M059J (cell line): ENCODE results near the gene FAM50A. TPM values are rescaled to one million over a fixed set of nuclear protein-coding genes. Genes with fewer than 3 reads are reported as not detected.
A peak's percentile ranks its signal among the peaks of the same experiment; 100 is the strongest.
"Not testable (repeated sequence)": the region's sequence is repeated elsewhere in the genome, so short reads cannot be mapped to it uniquely, and the experiment has no call there.

Experiments used
- DNase-seq: peaks from one replicate; pipeline ENCODE4 v3.0.0-alpha.2; 2012; ENCODE audit warnings: low read depth
- total RNA-seq: library from RNA; depleted of rRNA; stranded (reverse); fragments of >200 nt; shearing (Covaris generic); gene quantifications from 2 replicates; pipeline ENCODE4 v1.2.3, GENCODE V29; 2014; rRNA removed

The FAM50A gene
- total RNA-seq, 1 experiment from 2014 or later = 139 TPM

GRCh38 chrX:154482786-154483185 lies 38.8 kb downstream of the FAM50A start:
- DNase-seq = no peak

GRCh38 chrX:154483325-154483724 lies 39.4 kb downstream of the FAM50A start:
- DNase-seq = no peak

GRCh38 chrX:154484255-154485149 lies 40.6 kb downstream of the FAM50A start:
- DNase-seq = peak; percentile 41

- DNase-seq = no peak
These were observed 41.5 kb downstream of the FAM50A start for GRCh38 chrX:154485150-154486051.

- peak; percentile 41 for DNase-seq
These were observed 42.1 kb downstream of the FAM50A start for GRCh38 chrX:154486052-154486395.

GRCh38 chrX:154486396-154487207 lies 42.7 kb downstream of the FAM50A start, which contains the start of gene UBL4A:
Gene UBL4A, minus strand, starts transcription at chrX:154486615. Its CDS starts 31 bp downstream, at chrX:154486584.
- DNase-seq = peak; percentile 73

GRCh38 chrX:154487518-154488290 lies 43.8 kb downstream of the FAM50A start:
- DNase-seq = no peak

- no peak for DNase-seq
These were observed 44.6 kb downstream of the FAM50A start for GRCh38 chrX:154488336-154489075.

GRCh38 chrX:154489182-154489581 lies 45.2 kb downstream of the FAM50A start:
- no peak for DNase-seq

GRCh38 chrX:154490021-154490413 lies 46.1 kb downstream of the FAM50A start:
- peak; percentile 81 for DNase-seq

- peak; percentile 97 for DNase-seq
These were observed 46.6 kb downstream of the FAM50A start, which contains the start of gene SLC10A3 for GRCh38 chrX:154490414-154491083. Gene SLC10A3, minus strand, starts transcription at chrX:154490629. Its CDS starts 1,689 bp downstream, at chrX:154488940.

GRCh38 chrX:154494715-154495114 lies 50.8 kb downstream of the FAM50A start:
- DNase-seq = no peak

GRCh38 chrX:154495472-154495922 lies 51.6 kb downstream of the FAM50A start:
- no peak for DNase-seq

GRCh38 chrX:154496591-154497137 lies 52.7 kb downstream of the FAM50A start:
- DNase-seq = not testable (repeated sequence)

Other genes with a start within 250 kb of the FAM50A start
- gene OPN1MW2, start 224.4 kb upstream of the FAM50A start, total RNA-seq = not detected in 2 replicates
- not detected in 2 replicates for gene OPN1MW3, start 186.6 kb upstream of the FAM50A start, total RNA-seq
- not detected in 2 replicates for gene TEX28, start 149.0 kb upstream of the FAM50A start, total RNA-seq
- gene TKTL1, start 148.3 kb upstream of the FAM50A start, total RNA-seq = 0.22 TPM in 1 of 2 replicates, not detected in the other
- 1,078 and 2,383 TPM in 2 replicates for gene FLNA, start 69.5 kb upstream of the FAM50A start, total RNA-seq
- 101 and 105 TPM in 2 replicates for gene EMD, start 64.8 kb upstream of the FAM50A start, total RNA-seq
- 3,989 and 5,487 TPM in 2 replicates for gene RPL10, start 45.8 kb upstream of the FAM50A start, total RNA-seq
- 49.1 and 65.3 TPM in 2 replicates for gene DNASE1L1, start 34.9 kb upstream of the FAM50A start, total RNA-seq
- 24.9 and 32.1 TPM in 2 replicates for gene TAFAZZIN, start 32.6 kb upstream of the FAM50A start, total RNA-seq
- 123 and 144 TPM in 2 replicates for gene ATP6AP1, start 15.5 kb upstream of the FAM50A start, total RNA-seq
- 210 and 222 TPM in 2 replicates for gene GDI1, start 7.0 kb upstream of the FAM50A start, total RNA-seq
- 4.3 and 8.9 TPM in 2 replicates for gene PLXNA3, start 14.1 kb downstream of the FAM50A start, total RNA-seq
- gene LAGE3, start 35.1 kb downstream of the FAM50A start, total RNA-seq = 102 and 104 TPM in 2 replicates
- 74.0 and 101 TPM in 2 replicates for gene UBL4A, start 42.5 kb downstream of the FAM50A start, total RNA-seq
- 65.4 and 80.7 TPM in 2 replicates for gene SLC10A3, start 46.5 kb downstream of the FAM50A start, total RNA-seq
- 53.2 and 72.8 TPM in 2 replicates for gene FAM3A, start 72.1 kb downstream of the FAM50A start, total RNA-seq
- 157 and 205 TPM in 2 replicates for gene G6PD, start 102.7 kb downstream of the FAM50A start, total RNA-seq
- gene IKBKG, start 103.5 kb downstream of the FAM50A start, total RNA-seq = 52.4 and 70.5 TPM in 2 replicates
- not detected in 2 replicates for gene CTAG1A, start 141.0 kb downstream of the FAM50A start, total RNA-seq
- gene CTAG1B, start 175.1 kb downstream of the FAM50A start, total RNA-seq = not detected in 2 replicates
- 1.1 TPM in 1 of 2 replicates, not detected in the other for gene CTAG2, start 209.4 kb downstream of the FAM50A start, total RNA-seq